ENCODE results near the gene MTM1.

MTM1 gene

GRCh38 chrX:150569155-150569477, 695 bp downstream of the MTM1 start:
- no peak for TF ChIP-seq POLR2A (IDR thresholded peaks at IDR 0.05; ENCODE audit: low read depth, low read length)
- no peak for FAIRE-seq
- no peak for DNase-seq (ENCODE audit: insufficient read length, low spot score)

- TF ChIP-seq POLR2A (IDR thresholded peaks at IDR 0.05; ENCODE audit: low read depth, low read length), result no peak
- DNase-seq (ENCODE audit: insufficient read length, low spot score) (no peak), FAIRE-seq (no peak)
Observed at GRCh38 chrX:150570512-150570911, 2.1 kb downstream of the MTM1 start.

GRCh38 chrX:150572206-150572605, 3.8 kb downstream of the MTM1 start:
- TF ChIP-seq POLR2A (IDR thresholded peaks at IDR 0.05; ENCODE audit: low read depth, low read length), result no peak
- DNase-seq (ENCODE audit: insufficient read length, low spot score), result no peak
- no peak for FAIRE-seq

DNA sequence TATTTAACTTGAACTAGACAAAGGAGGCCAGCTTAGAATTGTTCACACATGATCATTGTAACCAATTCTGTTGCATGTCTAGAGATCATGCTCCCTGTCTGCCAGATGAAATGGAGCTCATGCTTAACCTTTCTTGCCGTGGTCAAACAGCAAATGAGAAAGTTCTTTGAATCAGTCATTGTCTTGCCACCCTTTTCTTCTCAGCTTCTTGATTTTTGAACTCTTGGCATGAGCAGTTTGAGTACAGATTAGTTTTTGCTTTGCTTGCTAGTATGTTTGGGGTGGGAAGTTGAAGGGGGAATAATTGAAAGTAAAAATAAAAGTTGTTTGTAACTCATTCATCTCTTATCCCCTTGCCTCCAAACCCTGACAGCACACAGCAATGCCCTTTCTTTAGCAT, 4.7 kb downstream of the MTM1 start:
- TF ChIP-seq POLR2A (IDR thresholded peaks at IDR 0.05; ENCODE audit: low read depth, low read length), result no peak
- DNase-seq (ENCODE audit: insufficient read length, low spot score) (no peak), FAIRE-seq (no peak)

DNA sequence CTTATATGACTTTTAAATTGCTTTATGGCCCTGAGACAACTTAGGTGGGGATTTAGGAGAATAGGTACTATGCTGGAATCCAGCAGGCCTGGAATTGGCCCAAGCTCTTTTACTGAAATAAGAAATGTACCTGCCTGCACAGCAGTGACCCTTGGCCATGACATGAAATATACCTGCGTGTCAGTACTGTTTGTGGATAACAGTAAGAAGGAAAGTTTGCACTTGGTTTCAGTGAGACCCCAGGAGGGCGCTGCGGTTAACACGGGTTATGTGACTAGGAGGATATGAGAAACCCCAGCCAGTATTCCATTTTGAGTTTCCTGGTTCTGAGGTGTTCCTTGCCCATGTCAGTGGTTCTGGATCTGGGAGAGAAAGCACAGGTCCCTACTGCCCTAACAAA, 5.3 kb downstream of the MTM1 start:
- TF ChIP-seq POLR2A (IDR thresholded peaks at IDR 0.05; ENCODE audit: low read depth, low read length), result no peak
- DNase-seq (ENCODE audit: insufficient read length, low spot score) (no peak), FAIRE-seq (no peak)

GRCh38 chrX:150574559-150575418, 6.4 kb downstream of the MTM1 start:
- TF ChIP-seq POLR2A (IDR thresholded peaks at IDR 0.05; ENCODE audit: low read depth, low read length), result no peak
- DNase-seq (ENCODE audit: insufficient read length, low spot score) (no peak), FAIRE-seq (no peak)

DNA sequence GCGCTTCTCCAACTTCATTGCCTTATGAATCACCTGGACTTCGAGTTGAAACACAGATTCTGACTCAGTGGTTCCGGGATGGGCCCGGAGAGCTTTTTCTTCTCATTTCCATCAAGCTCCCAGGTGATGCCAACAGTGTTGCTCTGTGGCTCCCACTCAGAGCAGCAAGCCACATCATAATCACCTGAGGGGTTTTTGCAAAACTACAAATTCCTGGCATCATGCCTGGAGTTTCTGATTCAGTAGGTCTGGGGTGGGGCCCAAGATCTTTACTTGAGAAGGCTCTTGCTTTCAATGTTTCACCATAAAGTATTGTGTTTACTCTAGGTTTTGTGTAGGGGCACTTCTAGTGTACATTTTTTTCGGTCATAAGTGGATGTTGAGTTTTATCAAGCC, 7.0 kb downstream of the MTM1 start:
- DNase-seq (ENCODE audit: insufficient read length, low spot score), result no peak

DNA sequence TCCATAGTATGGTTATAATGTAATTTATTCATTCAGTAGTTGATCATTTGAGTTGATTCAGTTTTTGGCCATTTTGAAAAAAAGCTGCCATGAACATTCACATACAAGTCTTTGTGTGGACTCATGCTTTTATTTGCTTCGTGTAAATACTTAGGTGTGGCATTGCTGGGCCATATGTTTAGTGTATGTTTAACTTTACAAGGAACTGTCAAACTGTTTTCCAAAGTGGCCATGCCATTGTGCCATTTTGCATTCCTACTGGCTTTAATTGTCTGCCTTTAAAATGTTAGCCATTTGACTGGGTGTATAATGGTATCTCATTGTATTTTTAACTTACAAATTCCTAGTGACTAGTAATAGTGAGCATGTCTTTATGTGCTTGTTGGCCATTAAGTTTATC, 8.8 kb downstream of the MTM1 start:
- no peak for TF ChIP-seq POLR2A (IDR thresholded peaks at IDR 0.05; ENCODE audit: low read depth, low read length)
- FAIRE-seq (no peak), DNase-seq (ENCODE audit: insufficient read length, low spot score) (no peak)

More for the DNA sequence above, 7.0 kb downstream of the MTM1 start:
- no peak for FAIRE-seq
- TF ChIP-seq POLR2A (IDR thresholded peaks at IDR 0.05; ENCODE audit: low read depth, low read length), result no peak

GRCh38 chrX:150581093-150581775, 12.8 kb downstream of the MTM1 start:
- TF ChIP-seq POLR2A (IDR thresholded peaks at IDR 0.05; ENCODE audit: low read depth, low read length), result no peak
- DNase-seq (ENCODE audit: insufficient read length, low spot score) (peak; percentile 15), FAIRE-seq (peak; percentile 71)

DNA sequence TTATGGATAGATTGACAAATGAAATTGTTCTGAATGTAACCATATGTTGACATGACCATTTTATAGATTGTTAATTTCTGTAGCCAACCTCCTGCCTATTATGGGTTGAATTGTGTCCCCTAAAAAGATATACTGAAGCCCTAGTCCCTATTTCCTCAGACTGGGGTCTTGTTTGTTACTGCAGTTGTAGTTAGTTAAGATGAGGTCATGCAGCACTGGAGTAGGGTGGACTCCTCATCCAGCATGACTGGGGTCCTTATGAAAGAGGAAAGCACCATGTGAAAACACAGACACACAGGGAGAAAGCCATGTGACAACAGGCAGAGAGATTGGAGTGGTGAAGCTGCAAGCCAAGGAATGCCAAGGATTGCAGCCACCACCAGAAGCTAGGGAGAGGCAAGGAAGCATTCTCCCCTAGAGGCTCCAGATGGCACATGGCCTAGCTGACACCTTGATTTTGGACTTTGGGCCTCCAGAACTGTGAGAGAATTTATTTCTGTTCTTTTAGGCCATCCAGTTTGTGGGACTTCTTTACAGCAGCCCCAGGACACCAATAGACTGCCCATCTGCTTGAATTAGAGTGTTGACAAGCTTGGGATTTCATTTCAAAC, 14.0 kb downstream of the MTM1 start:
- no peak for TF ChIP-seq POLR2A (IDR thresholded peaks at IDR 0.05; ENCODE audit: low read depth, low read length)
- DNase-seq (ENCODE audit: insufficient read length, low spot score) (no peak), FAIRE-seq (no peak)

- no peak for DNase-seq (ENCODE audit: insufficient read length, low spot score)
- no peak for TF ChIP-seq POLR2A (IDR thresholded peaks at IDR 0.05; ENCODE audit: low read depth, low read length)
- no peak for FAIRE-seq
Observed at GRCh38 chrX:150587585-150588503, 19.4 kb downstream of the MTM1 start.

DNA sequence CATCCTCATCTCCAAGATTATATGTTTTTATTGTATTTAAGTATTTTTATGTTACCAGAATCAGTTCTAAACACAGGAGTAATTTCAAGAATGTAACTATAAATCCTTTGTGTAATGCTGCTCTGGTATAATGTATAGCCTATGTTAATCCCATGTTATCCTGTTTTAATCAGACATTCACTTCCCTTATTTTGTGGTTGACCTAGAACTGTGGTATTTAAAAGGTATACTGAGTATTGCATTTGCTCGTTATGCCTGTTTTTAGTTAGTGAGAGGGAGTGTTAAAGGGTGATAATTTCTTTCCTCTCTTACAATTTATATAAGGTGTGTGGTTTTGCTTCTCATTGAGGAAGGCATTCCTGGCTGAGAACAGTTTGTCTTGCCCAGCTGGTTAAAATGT, 26.2 kb downstream of the MTM1 start:
- no peak for TF ChIP-seq POLR2A (IDR thresholded peaks at IDR 0.05; ENCODE audit: low read depth, low read length)
- no peak for FAIRE-seq
- DNase-seq (ENCODE audit: insufficient read length, low spot score), result no peak

DNA sequence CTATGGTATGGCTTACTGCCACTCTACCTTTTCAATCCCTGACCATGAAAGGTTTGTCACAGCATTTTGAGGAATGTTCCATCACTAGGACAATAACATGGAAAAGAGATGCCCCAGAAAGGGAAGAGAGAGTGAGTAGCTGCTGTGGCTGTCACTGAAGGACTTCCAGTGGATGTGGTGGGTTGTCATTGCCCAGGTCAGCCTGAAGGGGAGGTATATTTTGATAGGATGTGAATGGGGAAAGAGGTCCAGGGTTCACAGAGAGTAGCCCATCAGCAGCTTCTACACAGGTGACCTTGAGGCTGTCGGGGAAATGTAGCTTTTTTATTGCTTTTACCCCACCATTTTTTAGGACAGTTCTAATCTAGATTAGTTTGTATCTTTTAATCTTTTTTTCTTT, 30.8 kb downstream of the MTM1 start:
- no peak for FAIRE-seq

DNA sequence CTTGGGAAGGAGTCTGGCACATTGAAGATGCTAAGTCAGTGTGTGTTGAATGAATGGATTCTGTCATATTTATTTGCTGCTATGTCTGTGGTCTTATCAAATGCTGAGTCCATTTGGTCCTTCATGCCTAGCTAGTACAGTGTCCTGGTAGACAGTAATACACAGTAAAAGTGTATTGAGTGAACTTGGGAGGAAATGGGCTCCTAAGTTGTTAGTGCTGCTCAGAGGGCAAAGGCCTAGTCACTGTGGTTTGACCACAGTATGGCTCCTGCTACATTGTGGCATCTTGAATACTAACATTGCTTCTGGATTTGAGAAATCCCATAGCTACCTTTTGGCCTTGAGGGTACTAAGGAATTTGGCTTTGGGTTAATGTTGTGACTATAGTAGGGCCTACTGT, 33.9 kb downstream of the MTM1 start:
- no peak for FAIRE-seq

More for the DNA sequence above, 30.8 kb downstream of the MTM1 start:
- DNase-seq (ENCODE audit: insufficient read length, low spot score), result no peak
- no peak for TF ChIP-seq POLR2A (IDR thresholded peaks at IDR 0.05; ENCODE audit: low read depth, low read length)

More for the DNA sequence above, 33.9 kb downstream of the MTM1 start:
- no peak for TF ChIP-seq POLR2A (IDR thresholded peaks at IDR 0.05; ENCODE audit: low read depth, low read length)
- no peak for DNase-seq (ENCODE audit: insufficient read length, low spot score)

Data from H54 (cell line).